HFF-Myc (cell line): ENCODE data around the gene CCHCR1.

Experiments used
- DNase-seq: peaks from one replicate; pipeline ENCODE4 v3.0.0-alpha.2; 2011; ENCODE audit warnings: low read depth; ENCODE audit errors: extremely low read depth
- H3K4me3 ChIP-seq: replicated peaks from 2 replicates; pipeline ENCODE4 v1.5.1; 2011; ENCODE audit warnings: low read depth, mild to moderate bottlenecking, control low read depth, low read length
- TF ChIP-seq, protein P1 (sequence below): IDR thresholded peaks from 2 replicates; pipeline ENCODE4 v1.5.1; 2012; ENCODE audit warnings: mild to moderate bottlenecking, low read depth, low read length, control low read depth; ENCODE audit errors: missing control alignments

CCHCR1 gene

DNA sequence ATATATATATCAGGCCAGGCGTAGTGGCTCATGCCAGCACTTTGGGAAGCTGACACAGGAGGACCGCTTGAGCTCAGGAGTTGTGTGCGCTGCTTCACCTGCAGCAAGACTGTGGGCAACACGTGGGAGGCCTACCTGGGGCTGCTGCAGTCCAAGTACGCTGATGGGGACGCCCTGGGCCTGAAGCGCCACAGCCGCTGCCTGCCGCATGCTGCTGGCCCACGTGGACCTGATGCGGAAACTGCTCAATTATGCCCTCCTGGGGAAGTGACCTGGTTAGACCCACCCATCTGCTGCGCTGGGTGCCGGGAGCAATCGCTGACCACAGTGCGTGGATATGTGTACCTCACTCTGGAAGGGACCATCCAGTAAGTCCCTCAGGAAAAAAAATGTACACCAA, 17.0 kb downstream of the CCHCR1 start:
- no peak for DNase-seq
- H3K4me3 ChIP-seq: no peak overlapping the region
- TF ChIP-seq, protein P1, sequence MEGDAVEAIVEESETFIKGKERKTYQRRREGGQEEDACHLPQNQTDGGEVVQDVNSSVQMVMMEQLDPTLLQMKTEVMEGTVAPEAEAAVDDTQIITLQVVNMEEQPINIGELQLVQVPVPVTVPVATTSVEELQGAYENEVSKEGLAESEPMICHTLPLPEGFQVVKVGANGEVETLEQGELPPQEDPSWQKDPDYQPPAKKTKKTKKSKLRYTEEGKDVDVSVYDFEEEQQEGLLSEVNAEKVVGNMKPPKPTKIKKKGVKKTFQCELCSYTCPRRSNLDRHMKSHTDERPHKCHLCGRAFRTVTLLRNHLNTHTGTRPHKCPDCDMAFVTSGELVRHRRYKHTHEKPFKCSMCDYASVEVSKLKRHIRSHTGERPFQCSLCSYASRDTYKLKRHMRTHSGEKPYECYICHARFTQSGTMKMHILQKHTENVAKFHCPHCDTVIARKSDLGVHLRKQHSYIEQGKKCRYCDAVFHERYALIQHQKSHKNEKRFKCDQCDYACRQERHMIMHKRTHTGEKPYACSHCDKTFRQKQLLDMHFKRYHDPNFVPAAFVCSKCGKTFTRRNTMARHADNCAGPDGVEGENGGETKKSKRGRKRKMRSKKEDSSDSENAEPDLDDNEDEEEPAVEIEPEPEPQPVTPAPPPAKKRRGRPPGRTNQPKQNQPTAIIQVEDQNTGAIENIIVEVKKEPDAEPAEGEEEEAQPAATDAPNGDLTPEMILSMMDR: no peak

DNA sequence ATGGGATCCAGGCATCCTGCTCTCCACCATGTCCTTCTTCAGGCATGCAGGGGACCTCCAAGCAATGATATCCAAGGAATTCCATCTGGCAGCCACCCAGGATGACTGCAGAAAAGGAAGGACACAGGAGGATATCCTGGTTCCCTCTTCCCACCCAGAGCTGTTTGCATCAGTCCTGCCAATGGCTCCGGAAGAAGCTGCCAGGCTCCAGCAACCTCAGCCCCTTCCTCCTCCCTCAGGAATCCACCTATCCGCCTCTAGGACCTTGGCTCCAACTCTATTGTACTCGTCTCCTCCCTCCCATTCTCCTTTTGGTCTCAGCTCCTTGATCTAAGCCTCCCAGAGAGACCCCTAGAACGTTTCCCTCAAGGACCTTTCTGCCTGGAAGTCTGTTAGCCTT, 18.0 kb downstream of the CCHCR1 start:
- H3K4me3 ChIP-seq: no peak overlapping the region
- DNase-seq: no peak
- TF ChIP-seq, protein P1: no peak

DNA sequence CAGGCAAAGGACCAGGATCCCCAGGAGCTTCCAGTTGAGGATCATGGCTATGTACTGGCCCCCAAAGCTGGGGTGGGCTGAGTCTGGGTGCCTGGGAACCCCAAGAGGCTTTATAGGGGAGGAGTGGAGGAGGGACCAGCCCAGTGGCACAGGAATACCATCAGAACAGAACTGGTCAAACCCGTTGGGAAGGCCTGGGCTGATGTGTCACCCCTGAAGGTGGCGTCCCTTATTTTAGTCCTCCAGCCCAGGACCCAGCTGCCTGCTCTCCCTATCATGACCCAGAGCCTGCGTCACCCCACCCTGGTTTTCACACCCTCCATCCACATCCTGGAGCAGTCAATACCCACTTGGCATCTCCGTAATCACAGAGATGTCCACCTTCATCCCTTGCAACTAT, 18.6 kb downstream of the CCHCR1 start, which contains the start of gene PSORS1C2:
Gene PSORS1C2, minus strand, starts transcription at position 85 of the 400 bp plus-strand sequence. Its CDS starts 40 bp downstream, at position 45.
- DNase-seq: no peak
- TF ChIP-seq, protein P1: no peak
- no peak within 1 kb of the TSS for H3K4me3 ChIP-seq

DNA sequence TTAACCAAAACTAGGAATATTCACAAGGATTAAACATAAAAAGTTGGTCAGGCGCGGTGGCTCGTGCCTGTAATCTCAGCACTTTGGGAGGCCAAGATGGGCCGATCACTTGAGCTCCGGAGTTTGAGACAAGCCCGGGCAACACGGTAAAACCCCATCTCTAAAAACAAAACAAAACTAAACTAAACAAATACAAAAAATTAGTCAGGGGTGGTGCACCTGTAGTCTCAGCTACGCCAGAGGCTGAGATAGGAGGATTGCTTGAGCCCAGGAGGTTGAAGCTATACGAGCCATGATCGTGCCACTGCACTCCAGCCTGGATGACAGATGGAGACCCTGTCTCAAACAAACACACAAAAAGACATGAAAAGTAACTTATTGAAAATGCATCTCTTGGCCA, 21.9 kb downstream of the CCHCR1 start:
- DNase-seq: no peak
- H3K4me3 ChIP-seq: no peak overlapping the region
- TF ChIP-seq, protein P1: no peak

DNA sequence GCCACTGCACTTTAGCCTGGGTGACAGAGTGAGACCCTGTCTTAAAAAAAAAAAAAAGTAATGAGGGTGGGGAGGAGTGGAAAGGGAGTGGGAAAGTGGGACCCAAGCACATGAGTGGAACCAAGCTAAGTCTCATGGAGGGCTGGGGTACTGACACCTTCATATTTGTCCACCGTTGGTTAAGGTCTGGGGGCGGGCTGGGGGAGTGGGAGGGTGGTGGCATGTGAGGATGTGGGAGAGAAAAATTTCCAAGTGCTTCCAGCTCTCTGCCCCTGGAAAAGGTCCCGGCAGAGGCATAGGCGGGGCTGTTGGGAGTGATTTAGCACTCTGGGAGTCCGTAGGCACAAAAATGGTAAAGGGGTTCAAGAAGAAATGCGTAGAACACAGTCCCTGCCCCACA, 24.8 kb downstream of the CCHCR1 start:
- DNase-seq: no peak
- no peak overlapping the region for H3K4me3 ChIP-seq
- TF ChIP-seq, protein P1: no peak

DNA sequence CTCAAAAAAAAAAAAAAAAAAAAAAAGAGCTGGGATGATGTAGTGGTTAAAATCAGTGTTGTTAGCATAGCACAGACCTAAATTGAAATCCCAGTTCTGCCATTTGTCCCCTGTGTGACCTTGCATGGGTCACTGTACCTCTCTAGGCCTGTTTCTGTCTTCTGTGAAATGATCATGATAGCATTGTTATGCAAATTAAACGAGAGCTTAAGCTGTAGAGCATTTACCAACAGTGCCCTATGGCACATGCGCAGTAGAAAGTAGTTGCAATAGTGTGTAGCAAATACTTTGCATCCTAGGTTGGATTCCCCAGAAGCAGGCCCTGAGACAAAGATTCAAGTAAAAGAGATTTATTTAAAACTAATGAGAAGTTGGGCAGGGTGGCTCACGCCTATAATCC, 26.0 kb downstream of the CCHCR1 start:
- TF ChIP-seq, protein P1: no peak
- no peak for DNase-seq
- no peak overlapping the region for H3K4me3 ChIP-seq

DNA sequence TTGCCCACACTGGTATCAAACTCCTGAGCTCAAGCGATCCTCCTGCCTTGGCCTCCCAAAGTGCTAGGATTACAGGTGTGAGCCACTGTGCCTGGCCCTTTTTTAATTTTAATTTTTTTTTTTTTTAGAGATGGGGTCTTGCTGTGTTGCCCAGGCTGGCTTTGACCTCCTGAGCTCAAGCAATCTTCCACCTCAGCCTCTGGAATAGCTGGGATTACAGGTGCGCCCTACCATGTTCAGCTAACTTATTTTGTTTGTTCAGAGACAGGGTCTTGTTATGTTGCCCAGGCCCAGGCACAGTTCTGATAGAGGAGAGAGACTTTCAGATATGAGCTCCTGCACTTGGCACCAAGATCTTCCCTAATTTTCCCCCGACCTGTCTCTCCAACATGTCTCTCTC, 26.9 kb downstream of the CCHCR1 start:
- no peak overlapping the region for H3K4me3 ChIP-seq
- DNase-seq: no peak
- TF ChIP-seq, protein P1: no peak
